GM19438 (cell line): ENCODE measurements around the gene OR4F3.
"Not testable (repeated sequence)": the region's sequence is repeated elsewhere in the genome, so short reads cannot be mapped to it uniquely, and the experiment has no call there.

Experiments used
- ATAC-seq: cut with Tn5 transposase; IDR thresholded peaks from one replicate; pipeline ENCODE4 v1.9.1; 2021; ENCODE audit warnings: low read depth; ENCODE audit not compliant: unreplicated experiment

The OR4F3 gene

GRCh38 chr5:181366968-181367367 lies at the start of gene OR4F3:
Gene OR4F3 (plus strand): TSS chr5:181367268.
- ATAC-seq, result not testable (repeated sequence)
